DOHH2 (cell line): ENCODE measurements around the gene KIF1C.

ENCODE experiments used
- H3F3A ChIP-seq: fragments of 200-600 bp; sonication (generic), shearing (Covaris generic); 2 replicates; pipeline ENCODE4 v1.6.0; 2016; ENCODE audit warnings: antibody characterized with exemption, mild to moderate bottlenecking; ENCODE audit not compliant: control insufficient read depth, insufficient read depth
- H3K27ac ChIP-seq: fragments of 200-600 bp; sonication (generic); 2 replicates; pipeline ENCODE4 v1.5.1; 2014; ENCODE audit warnings: low read depth, mild to moderate bottlenecking, low read length, moderate library complexity
- H3K27me3 ChIP-seq: fragments of 200-600 bp; sonication (generic); 2 replicates; pipeline ENCODE4 v1.6.1; 2014; ENCODE audit warnings: mild to moderate bottlenecking, low read length, mixed read lengths; ENCODE audit not compliant: control insufficient read depth
- H3K36me3 ChIP-seq: fragments of 200-600 bp; sonication (generic); 2 replicates; pipeline ENCODE4 v1.6.1; 2014; ENCODE audit warnings: mild to moderate bottlenecking, low read length, moderate library complexity, mixed read lengths; ENCODE audit not compliant: control insufficient read depth
- H3K4me1 ChIP-seq: fragments of 200-600 bp; sonication (generic); 2 replicates; pipeline ENCODE4 v1.6.1; 2014; ENCODE audit warnings: mild to moderate bottlenecking, low read length, mixed read lengths; ENCODE audit not compliant: control insufficient read depth
- H3K4me2 ChIP-seq: fragments of 200-600 bp; sonication (generic); 2 replicates; pipeline ENCODE4 v1.6.0; 2014; ENCODE audit warnings: mild to moderate bottlenecking, low read length, moderate library complexity
- H3K4me3 ChIP-seq: fragments of 200-600 bp; sonication (generic); 2 replicates; pipeline ENCODE4 v1.5.1; 2014; ENCODE audit warnings: mild to moderate bottlenecking, low read length, mixed read lengths
- H3K79me2 ChIP-seq: fragments of 200-600 bp; sonication (generic); 2 replicates; pipeline ENCODE4 v1.6.1; 2014; ENCODE audit warnings: mild to moderate bottlenecking, low read length, mixed read lengths; ENCODE audit not compliant: control insufficient read depth
- H3K9me2 ChIP-seq: fragments of 200-600 bp; sonication (generic); replicated peaks from 2 replicates; pipeline ENCODE4 v1.6.1; 2014; ENCODE audit warnings: mild to moderate bottlenecking, low read length, mixed read lengths; ENCODE audit not compliant: control insufficient read depth
- H3K9me3 ChIP-seq: fragments of 200-600 bp; sonication (generic); 2 replicates; pipeline ENCODE4 v1.6.1; 2014; ENCODE audit warnings: antibody characterized with exemption, low read length, mixed read lengths; ENCODE audit not compliant: control insufficient read depth, insufficient read depth
- H4K20me1 ChIP-seq: fragments of 200-600 bp; sonication (generic); 2 replicates; pipeline ENCODE4 v1.6.0; 2014; ENCODE audit warnings: low read depth, mild to moderate bottlenecking, antibody characterized with exemption, low read length, moderate library complexity; ENCODE audit not compliant: control insufficient read depth, insufficient read depth
- CTCF ChIP-seq: fragments of 200-600 bp; sonication (generic); IDR thresholded peaks from one replicate; pipeline ENCODE4 v1.5.1; 2014; ENCODE audit warnings: antibody characterized with exemption, mild to moderate bottlenecking, low read depth, low read length; ENCODE audit not compliant: poor library complexity, severe bottlenecking
- EZH2phosphoT487 ChIP-seq: fragments of 200-600 bp; sonication (generic); IDR thresholded peaks from 2 replicates; pipeline ENCODE4 v1.6.1; 2017; ENCODE audit warnings: borderline replicate concordance, mild to moderate bottlenecking, antibody characterized with exemption, low read length, moderate library complexity, mixed read lengths

Gene KIF1C

GRCh38 chr17:5050278-5050677, 52.5 kb downstream of the KIF1C start:
- Histone ChIP-seq H3K4me1 (peaks cover 42% of the 10 kb centered on the region), H3K9me3 (no peaks in the 10 kb centered on the region), H3K27me3 (no peaks in the 10 kb centered on the region), H3K4me3 (no peak overlapping the region), H3K36me3 (no peaks in the 10 kb centered on the region), H3F3A (peaks cover 6% of the 10 kb centered on the region), H3K79me2 (no peaks in the 10 kb centered on the region), H3K9me2 (no peaks in the 10 kb centered on the region), H4K20me1 (no peaks in the 10 kb centered on the region), H3K27ac (peak overlapping the region; percentile 94), H3K4me2 (peak overlapping the region; percentile 47; the same call in 1 of the 2 replicates)
- no peak for TF ChIP-seq EZH2phosphoT487

GRCh38 chr17:5055543-5055942, 57.8 kb downstream of the KIF1C start:
- Histone ChIP-seq H3K4me3 (no peak overlapping the region), H3K27me3 (no peaks in the 10 kb centered on the region), H3K27ac (no peak overlapping the region), H3K36me3 (no peaks in the 10 kb centered on the region), H4K20me1 (no peaks in the 10 kb centered on the region), H3K4me2 (no peak overlapping the region), H3F3A (no peaks in the 10 kb centered on the region; the same call in 1 of the 2 replicates), H3K9me2 (no peaks in the 10 kb centered on the region), H3K9me3 (no peaks in the 10 kb centered on the region), H3K4me1 (peaks cover 22% of the 10 kb centered on the region), H3K79me2 (no peaks in the 10 kb centered on the region)
- TF ChIP-seq CTCF: no peak
- TF ChIP-seq EZH2phosphoT487: no peak

- H3K4me1 ChIP-seq: peaks cover 8% of the 10 kb centered on the region
- no peaks in the 10 kb centered on the region for H3K9me2 ChIP-seq
- no peak overlapping the region for H3K4me2 ChIP-seq
- no peak overlapping the region for H3K4me3 ChIP-seq
- no peaks in the 10 kb centered on the region for H4K20me1 ChIP-seq
- TF ChIP-seq EZH2phosphoT487 (no peak), CTCF (no peak)
- H3K79me2 ChIP-seq: no peaks in the 10 kb centered on the region
- no peaks in the 10 kb centered on the region for H3K9me3 ChIP-seq
- H3K27me3 ChIP-seq: no peaks in the 10 kb centered on the region
- H3F3A ChIP-seq: peaks cover 3% of the 10 kb centered on the region; the same call in 1 of the 2 replicates
- no peaks in the 10 kb centered on the region for H3K36me3 ChIP-seq
- no peak overlapping the region for H3K27ac ChIP-seq
These were observed 67.5 kb downstream of the KIF1C start for GRCh38 chr17:5065227-5065744.

GRCh38 chr17:5068236-5068635, 70.5 kb downstream of the KIF1C start:
- Histone ChIP-seq H3K79me2 (no peaks in the 10 kb centered on the region), H3K27me3 (no peaks in the 10 kb centered on the region), H3K9me2 (no peaks in the 10 kb centered on the region), H3K36me3 (no peaks in the 10 kb centered on the region), H3K27ac (no peak overlapping the region), H3K4me1 (no peaks in the 10 kb centered on the region), H3K4me2 (no peak overlapping the region), H4K20me1 (no peaks in the 10 kb centered on the region), H3K9me3 (no peaks in the 10 kb centered on the region), H3F3A (no peaks in the 10 kb centered on the region), H3K4me3 (no peak overlapping the region)
- TF ChIP-seq EZH2phosphoT487 (no peak), CTCF (no peak)
